NCI-H2196 (cell line): ENCODE measurements around the gene TWF2.

Experiments used
- DNase-seq: peaks from one replicate; lab custom pipeline; 2025; ENCODE audit not compliant: unreplicated experiment; lab: John Stamatoyannopoulos, UW

The TWF2 gene

GRCh38 chr3:52204337-52205073, 34.5 kb downstream of the TWF2 start:
- peak; percentile 70 for DNase-seq

GRCh38 chr3:52203701-52204100, 35.3 kb downstream of the TWF2 start:
- DNase-seq, result no peak

DNA sequence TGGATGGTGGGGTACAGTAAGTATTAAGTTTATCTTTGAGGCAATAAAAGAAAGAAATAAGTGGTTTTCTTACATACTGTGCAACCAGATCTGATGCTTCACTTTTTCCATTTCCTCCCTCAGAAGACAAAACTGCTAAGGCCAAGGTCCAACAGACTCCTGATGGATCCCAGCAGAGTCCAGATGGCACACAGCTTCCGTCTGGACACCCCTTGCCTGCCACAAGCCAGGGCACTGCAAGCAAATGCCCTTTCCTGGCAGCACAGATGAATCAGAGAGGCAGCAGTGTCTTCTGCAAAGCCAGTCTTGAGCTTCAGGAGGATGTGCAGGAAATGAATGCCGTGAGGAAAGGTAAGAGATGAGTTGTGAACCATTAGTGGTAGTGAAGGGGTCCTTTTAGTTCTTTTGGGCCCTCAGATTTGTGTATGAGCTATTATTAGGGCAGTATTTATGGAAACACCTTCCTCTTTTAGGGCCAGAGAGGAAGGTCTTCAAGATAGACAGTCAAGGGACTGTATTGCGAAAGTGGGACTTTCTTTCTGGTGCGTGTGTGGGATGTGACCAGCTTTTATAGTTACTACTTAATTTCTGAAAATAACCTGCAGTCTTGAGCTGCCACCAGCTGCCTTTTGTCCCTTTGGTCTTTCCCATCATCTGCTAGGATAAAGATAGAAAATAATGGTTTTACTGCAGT, 36.4 kb downstream of the TWF2 start:
- no peak for DNase-seq

GRCh38 chr3:52200981-52201679, 37.8 kb downstream of the TWF2 start:
- DNase-seq, result no peak

DNA sequence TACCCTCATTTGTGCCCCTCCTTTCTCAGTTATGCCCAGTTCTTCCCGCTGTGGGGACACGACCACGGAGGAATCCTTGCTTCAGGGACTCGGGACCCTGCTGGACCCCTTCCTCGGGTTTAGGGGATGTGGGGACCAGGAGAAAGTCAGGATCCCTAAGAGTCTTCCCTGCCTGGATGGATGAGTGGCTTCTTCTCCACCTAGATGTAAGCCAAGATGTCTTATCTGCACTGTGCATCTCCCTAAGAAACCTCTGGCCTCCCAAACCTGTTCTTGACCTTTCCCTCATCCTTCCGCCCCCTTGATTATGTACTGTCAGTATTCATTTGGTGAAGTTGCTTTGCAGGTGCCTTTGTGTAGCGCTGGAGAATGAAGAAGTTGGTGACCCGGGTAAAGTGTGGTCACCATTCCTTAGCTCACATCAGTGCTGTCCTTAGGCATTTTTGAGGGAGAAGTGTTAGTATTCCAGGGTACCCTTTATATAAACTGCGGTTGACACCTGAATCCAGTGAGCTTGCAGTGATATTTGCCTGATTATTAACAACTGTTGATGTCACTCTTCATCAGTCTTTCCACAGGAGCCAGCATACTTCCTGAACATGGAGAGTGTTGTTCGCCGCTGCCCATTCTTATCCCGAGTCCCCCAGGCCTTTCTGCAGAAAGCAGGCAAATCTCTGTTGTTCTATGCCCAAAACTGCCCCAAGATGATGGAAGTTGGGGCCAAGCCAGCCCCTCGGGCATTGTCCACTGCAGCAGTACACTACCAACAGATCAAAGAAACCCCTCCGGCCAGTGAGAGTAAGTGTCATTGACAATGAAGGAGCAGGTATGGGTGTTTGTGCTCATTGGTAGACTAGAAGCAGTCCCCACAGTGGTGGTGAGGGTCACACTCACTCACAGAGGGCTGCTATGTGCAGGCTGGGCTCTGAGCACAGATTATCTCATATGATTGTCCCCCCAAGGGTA, 40.0 kb downstream of the TWF2 start:
- DNase-seq, result no peak

DNA sequence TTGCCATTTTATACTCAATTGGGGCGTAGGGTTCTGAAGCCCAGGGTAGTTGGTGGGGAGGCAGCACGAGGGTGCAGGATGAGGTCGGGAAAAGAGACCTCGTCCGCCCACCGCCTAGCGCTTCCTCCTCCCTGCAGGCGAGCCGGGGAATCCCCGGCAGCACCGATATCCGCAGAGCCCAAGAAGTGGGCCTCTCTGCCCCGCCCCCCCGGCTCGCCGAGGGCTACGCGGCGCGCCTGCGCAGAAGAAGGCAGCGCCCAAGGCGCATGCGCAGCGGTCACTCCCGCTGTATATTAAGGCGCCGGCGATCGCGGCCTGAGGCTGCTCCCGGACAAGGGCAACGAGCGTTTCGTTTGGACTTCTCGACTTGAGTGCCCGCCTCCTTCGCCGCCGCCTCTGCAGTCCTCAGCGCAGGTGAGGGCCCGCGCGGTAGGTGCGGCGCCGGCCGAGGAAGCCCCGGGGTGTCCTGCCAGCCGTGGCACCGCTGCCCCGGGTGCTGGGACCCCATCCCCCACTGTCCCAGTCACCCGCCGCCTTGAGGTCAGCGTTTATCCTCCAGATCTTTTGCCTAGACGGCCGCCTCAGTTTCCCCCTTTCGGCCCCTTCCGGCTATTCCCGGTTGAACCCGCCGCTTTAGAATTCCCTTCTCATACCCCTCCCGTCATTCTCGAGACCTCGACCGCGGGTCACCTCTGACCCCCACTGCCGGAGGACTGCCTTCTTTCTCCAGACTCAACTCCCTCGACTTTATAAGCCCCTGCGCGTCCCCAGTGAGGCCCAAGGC, 40.9 kb downstream of the TWF2 start, which contains the start of gene ALAS1:
TSS of gene ALAS1 (plus strand) at position 319 of the 784 bp plus-strand sequence. CDS start 1,082 bp downstream, outside the sequence.
- peak; percentile 83 for DNase-seq

DNA sequence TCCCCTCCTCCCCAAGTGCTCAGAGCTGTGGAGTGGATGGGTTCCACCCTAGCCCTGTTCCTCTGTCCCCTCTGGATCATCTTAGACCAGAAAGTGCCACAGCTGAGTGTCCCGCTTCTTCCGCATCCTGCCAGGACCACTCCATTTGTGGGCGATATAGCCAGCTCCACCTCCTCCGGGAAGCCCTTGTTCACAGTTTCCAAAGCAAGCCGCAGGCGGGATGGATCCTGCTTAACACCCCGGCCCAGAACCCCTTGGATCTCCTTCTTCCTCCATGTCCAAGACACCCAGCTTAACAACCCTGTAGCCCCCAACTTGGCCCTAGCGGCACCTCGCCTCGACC, 41.5 kb downstream of the TWF2 start:
- no peak for DNase-seq

DNA sequence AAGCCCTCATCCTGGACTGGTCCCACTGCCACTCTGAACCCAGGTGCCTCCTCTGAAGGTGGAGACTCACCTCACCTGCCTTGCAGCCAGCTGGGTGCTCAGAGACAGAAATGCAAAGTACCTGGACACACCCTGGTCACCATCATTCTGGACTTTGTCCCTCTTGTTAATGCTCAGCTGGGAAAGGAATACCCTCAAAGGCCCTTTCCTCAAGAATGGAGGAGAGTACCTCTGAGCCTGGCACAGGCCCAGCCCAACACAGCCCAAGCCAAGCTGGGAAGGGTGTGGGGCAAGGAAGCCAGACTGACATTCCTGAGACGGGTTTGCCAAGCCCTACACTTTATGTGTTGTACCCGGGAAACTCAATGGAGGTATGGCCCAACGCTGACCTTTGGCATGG, 42.0 kb downstream of the TWF2 start:
- DNase-seq, result no peak

GRCh38 chr3:52195823-52196331, 43.1 kb downstream of the TWF2 start:
- no peak for DNase-seq

- no peak for DNase-seq
Measured at GRCh38 chr3:52195291-52195597, 43.7 kb downstream of the TWF2 start.

- DNase-seq, result no peak
Measured at GRCh38 chr3:52194485-52195290, 44.3 kb downstream of the TWF2 start.

- peak; percentile 41 for DNase-seq
Measured at GRCh38 chr3:52193065-52193464, 45.9 kb downstream of the TWF2 start.

GRCh38 chr3:52191663-52192062, 47.3 kb downstream of the TWF2 start:
- DNase-seq, result no peak

GRCh38 chr3:52190294-52191074, 48.5 kb downstream of the TWF2 start:
- DNase-seq, result peak; percentile 24

GRCh38 chr3:52188556-52188955, 50.4 kb downstream of the TWF2 start:
- DNase-seq, result no peak

DNA sequence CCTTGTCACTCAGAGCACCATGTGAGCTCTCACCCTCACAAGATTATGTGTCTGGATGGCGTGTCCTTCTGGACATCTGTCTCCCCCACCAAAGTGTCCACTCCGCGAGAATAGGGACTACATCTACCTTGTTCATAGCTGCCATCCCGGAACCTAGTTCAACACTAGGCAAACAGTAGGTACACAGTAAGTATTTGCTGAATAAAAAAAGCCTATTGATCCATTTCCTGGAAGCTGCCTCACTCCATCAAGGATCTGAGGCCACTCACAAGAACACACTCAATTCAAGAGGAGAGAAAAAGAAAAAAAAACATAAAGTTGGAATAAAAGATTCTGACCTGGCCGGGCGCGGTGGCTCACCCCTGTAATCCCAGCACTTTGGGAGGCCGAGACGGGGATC, 52.2 kb downstream of the TWF2 start:
- no peak for DNase-seq

DNA sequence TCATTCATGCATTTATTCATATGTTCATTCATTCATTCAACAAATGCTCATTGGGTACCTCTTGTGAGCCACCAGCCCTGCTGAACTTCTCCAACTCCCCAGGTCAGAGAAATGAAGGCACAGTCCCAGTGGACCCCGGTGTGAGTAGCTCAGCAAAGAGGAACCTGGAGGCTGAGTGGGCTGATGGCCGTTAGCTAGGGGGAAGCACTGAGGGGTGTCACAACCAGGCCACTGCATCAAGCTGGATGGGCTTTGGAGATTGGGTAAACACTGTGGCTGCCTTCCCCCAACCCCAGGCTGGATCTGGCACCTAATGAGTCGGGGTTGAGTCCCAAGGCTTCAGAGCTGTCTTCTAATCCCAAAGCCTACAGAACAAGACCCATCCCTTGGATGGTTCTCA, 53.1 kb downstream of the TWF2 start:
- DNase-seq, result no peak

GRCh38 chr3:52185311-52185710, 53.6 kb downstream of the TWF2 start:
- no peak for DNase-seq
